Measurements from ENCODE around the gene ITPR2.

The ITPR2 gene

GRCh38 chr12:26530461-26530860 is 302.5 kb downstream of the ITPR2 start:
- no peak overlapping the region for H3K4me3 ChIP-seq (ENCODE audit: low read depth, low read length)
- TF ChIP-seq CTCF (IDR thresholded peaks at IDR 0.05; ENCODE audit: low read depth, low read length), result no peak

GRCh38 chr12:26528943-26529342 is 304.1 kb downstream of the ITPR2 start:
- H3K4me3 ChIP-seq (ENCODE audit: low read depth, low read length), result no peak overlapping the region
- TF ChIP-seq CTCF (IDR thresholded peaks at IDR 0.05; ENCODE audit: low read depth, low read length), result no peak

- no peak for TF ChIP-seq CTCF (IDR thresholded peaks at IDR 0.05; ENCODE audit: low read depth, low read length)
- H3K4me3 ChIP-seq (ENCODE audit: low read depth, low read length), result no peak overlapping the region
Observed at GRCh38 chr12:26527682-26528081, 305.3 kb downstream of the ITPR2 start.

- peak; percentile 58 for TF ChIP-seq CTCF (IDR thresholded peaks at IDR 0.05; ENCODE audit: low read depth, low read length)
Observed at GRCh38 chr12:26524862-26525465, 308.0 kb downstream of the ITPR2 start.

GRCh38 chr12:26523708-26524150 is 309.3 kb downstream of the ITPR2 start:
- H3K4me3 ChIP-seq (ENCODE audit: low read depth, low read length), result no peak overlapping the region
- no peak for TF ChIP-seq CTCF (IDR thresholded peaks at IDR 0.05; ENCODE audit: low read depth, low read length)

More at GRCh38 chr12:26524862-26525465, 308.0 kb downstream of the ITPR2 start:
- no peak overlapping the region for H3K4me3 ChIP-seq (ENCODE audit: low read depth, low read length)

GRCh38 chr12:26520869-26521268 is 312.1 kb downstream of the ITPR2 start:
- no peak overlapping the region for H3K4me3 ChIP-seq (ENCODE audit: low read depth, low read length)
- no peak for TF ChIP-seq CTCF (IDR thresholded peaks at IDR 0.05; ENCODE audit: low read depth, low read length)

GRCh38 chr12:26520109-26520508 is 312.9 kb downstream of the ITPR2 start:
- TF ChIP-seq CTCF (IDR thresholded peaks at IDR 0.05; ENCODE audit: low read depth, low read length), result no peak
- H3K4me3 ChIP-seq (ENCODE audit: low read depth, low read length), result no peak overlapping the region
